GM18519 (cell line): Measurements from ENCODE around the gene POLR1G.

ENCODE experiments used
- ATAC-seq: cut with Tn5 transposase; IDR thresholded peaks from one replicate; pipeline ENCODE4 v1.9.1; 2021; ENCODE audit warnings: mild to moderate bottlenecking, moderate library complexity; ENCODE audit not compliant: unreplicated experiment, low FRiP score

The POLR1G gene

DNA sequence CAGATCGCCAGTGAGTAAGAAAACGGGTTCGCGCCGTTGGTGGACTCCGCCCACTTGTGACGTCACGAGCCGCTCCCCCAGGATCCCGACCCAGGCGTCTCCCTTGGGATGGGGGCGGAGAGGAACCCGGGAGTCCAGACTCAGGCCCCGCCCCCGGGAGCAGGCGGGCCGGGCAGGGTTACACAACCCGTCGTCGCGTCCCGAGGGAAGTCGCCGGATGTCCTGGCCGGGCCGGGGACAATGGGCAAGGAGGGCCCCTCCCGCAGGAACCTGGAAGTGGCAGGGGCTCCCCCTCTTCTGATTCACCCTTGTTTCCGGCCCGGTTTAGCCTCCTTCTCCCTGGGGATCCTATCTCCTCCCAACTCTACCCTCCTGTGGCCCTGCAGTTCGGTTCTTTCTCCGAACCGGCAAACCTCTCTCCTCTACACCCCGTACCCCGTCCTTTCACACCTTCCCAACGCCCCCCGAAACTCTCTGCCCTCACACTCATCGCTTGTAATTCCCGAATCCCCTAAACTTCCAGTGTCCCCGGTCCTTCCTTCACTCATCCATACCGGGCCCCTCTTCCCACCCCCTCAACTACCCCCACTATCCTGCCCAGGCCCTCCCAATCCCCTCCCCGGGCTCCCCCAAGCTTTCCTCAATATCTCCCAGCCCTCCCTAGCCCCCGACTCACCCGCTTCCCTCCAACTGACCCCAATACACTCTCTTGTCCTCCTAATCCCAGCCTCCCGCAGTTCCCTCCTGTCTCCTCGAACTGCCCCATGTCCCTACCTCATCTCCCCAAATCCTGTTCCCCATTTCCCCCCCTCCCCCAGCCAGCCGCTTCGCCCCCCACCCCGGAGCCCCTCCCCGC is 37.2 kb downstream of the POLR1G start:
- no peak for ATAC-seq

GRCh38 chr19:45444318-45445041 is 38.0 kb downstream of the POLR1G start:
- peak; percentile 33 for ATAC-seq

- no peak for ATAC-seq
Observed at GRCh38 chr19:45445139-45445538, 38.7 kb downstream of the POLR1G start.

DNA sequence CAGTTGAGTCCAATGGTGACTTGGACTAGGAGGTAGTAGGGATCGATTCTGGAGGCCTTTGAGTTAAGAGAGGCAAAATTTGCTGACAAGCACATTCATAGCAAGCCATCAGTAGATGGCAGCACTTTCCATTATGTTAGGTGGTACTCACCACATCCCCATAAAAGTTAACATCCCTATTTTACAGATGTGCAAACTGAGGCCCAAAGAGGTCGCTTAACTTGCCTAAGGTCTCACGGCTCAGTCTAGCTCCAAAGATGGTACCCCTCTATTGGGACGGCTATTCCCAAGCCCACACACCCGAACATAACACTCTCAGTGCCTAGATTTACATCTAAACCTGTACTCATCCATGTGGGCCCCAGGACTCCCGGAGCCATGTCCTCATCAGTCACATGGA is 39.9 kb downstream of the POLR1G start:
- ATAC-seq = no peak

GRCh38 chr19:45446944-45447343 is 40.5 kb downstream of the POLR1G start:
- no peak for ATAC-seq

DNA sequence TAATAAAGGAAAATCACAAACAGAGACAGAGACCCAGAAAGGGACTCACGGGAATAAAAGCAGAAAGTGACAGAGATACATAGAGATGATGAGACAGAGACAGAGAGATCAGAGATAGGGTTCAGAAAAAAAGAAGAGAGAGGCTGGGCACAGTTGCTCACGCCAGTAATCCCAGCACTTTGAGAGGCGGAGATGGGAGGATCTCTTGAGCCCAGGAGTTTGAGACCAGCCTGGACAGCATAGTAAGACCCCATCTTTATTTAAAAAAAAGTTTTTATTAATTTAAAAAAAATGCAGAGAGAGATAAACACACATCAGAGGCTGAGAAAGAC is 41.9 kb downstream of the POLR1G start:
- ATAC-seq = no peak

GRCh38 chr19:45448887-45449299 is 42.4 kb downstream of the POLR1G start:
- ATAC-seq = no peak

- ATAC-seq = no peak
Observed at GRCh38 chr19:45450012-45450333, 43.5 kb downstream of the POLR1G start.

- ATAC-seq = no peak
Observed at GRCh38 chr19:45451131-45451849, 44.8 kb downstream of the POLR1G start.

DNA sequence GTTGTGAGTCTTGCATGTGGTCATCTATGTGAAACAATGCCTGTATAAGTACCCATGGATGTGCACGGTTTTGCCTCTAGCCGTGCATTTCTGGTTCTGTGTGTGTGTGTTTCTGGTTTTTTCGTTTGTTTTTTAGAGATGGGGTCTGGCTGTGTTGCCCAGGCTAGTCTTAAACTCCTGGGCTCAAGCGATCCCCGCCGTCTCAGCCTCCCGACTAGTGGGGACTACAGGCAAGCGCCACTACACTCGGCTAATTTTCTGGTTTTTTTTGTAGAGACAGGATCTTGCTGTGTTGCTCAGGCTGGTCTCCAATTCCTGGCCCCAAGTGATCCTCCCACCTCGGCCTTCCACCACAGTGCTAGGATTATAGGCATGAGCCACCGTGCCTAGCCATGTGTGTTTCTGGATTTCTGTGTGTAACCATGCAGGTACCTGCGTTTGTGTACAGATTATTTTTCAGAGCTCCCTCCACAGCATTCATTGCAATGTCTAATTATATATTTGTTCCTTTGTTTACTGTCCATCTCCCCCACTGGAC is 45.5 kb downstream of the POLR1G start:
- ATAC-seq = no peak

DNA sequence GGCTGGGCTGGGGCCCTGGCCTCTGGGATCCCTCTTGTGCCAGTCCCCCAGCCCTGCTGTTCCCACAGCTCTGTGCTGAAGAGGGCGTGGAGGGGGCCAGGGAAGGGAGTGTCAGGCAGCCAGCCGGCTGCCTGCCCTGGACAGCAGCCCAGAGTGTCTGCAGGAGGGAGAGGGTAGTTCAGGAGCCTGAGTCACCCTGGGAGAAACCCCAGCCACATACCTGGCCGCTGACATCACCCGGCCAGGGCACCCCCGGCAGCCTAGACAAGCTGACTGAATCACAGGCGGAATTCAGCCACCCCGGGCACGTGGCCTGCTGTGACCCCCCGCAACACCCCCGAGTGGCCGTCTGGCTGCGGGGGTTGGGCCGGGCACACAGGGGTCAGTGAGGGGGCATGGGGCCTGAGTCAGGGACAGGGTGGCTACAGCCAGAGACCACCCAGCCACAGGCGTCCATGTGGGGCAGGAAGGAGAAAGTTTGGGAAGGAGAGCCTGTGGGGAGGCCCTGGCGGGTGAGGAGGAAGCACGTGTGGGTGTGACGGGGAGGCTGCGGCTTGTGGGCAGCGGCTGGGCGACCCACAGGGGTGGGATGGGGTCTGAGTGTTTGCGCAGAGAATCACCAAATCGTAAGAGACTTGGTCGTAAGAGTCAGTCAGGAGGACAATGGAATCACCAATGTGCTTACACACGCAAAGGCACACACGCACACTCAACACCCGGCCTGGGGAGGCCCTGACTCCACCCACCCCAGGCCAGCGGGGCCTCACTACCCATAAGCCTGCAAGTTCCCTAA is 49.5 kb downstream of the POLR1G start:
- ATAC-seq = no peak

GRCh38 chr19:45456500-45456815 is 50.0 kb downstream of the POLR1G start:
- ATAC-seq = no peak

- no peak for ATAC-seq
Observed at GRCh38 chr19:45457776-45458175, 51.3 kb downstream of the POLR1G start.
